ENCODE measurements around the gene CUL7.
A peak's percentile ranks its signal among the peaks of the same experiment; 100 is the strongest.

The CUL7 gene

GRCh38 chr6:43034190-43034525 lies 19.5 kb downstream of the CUL7 start:
- TF ChIP-seq FOXP2 (optimal IDR thresholded peaks at IDR 0.05; ENCODE audit: control extremely low read depth, extremely low read length, insufficient read depth): no peak
- no peak for TF ChIP-seq EZH2 (IDR thresholded peaks at IDR 0.05)
- no peak for TF ChIP-seq POLR2AphosphoS5 (IDR thresholded peaks at IDR 0.05; ENCODE audit: borderline replicate concordance, low read depth, low read length)
- H3K9me3 ChIP-seq (ENCODE audit: low read depth, low read length): no peaks in the 10 kb centered on the region
- H3K36me3 ChIP-seq (ENCODE audit: insufficient read depth, low read length): peaks cover 53% of the 10 kb centered on the region
- no peak overlapping the region for H3K4me3 ChIP-seq
- no peak for DNase-seq (ENCODE audit: low read depth, low spot score)
- H3K9ac ChIP-seq (ENCODE audit: insufficient read length): no peak overlapping the region
- H3K27ac ChIP-seq: no peak overlapping the region

- Histone ChIP-seq H3K27ac (no peak overlapping the region), H3K36me3 (ENCODE audit: insufficient read depth, low read length) (peaks cover 55% of the 10 kb centered on the region), H3K9me3 (ENCODE audit: low read depth, low read length) (no peaks in the 10 kb centered on the region), H3K4me3 (no peak overlapping the region), H3K9ac (ENCODE audit: insufficient read length) (no peak overlapping the region)
- no peak for DNase-seq (ENCODE audit: low read depth, low spot score)
- TF ChIP-seq EZH2 (IDR thresholded peaks at IDR 0.05) (no peak), FOXP2 (optimal IDR thresholded peaks at IDR 0.05; ENCODE audit: control extremely low read depth, extremely low read length, insufficient read depth) (no peak), POLR2AphosphoS5 (IDR thresholded peaks at IDR 0.05; ENCODE audit: borderline replicate concordance, low read depth, low read length) (no peak)
Measured at GRCh38 chr6:43033496-43034189, 20.0 kb downstream of the CUL7 start.

- TF ChIP-seq POLR2AphosphoS5 (IDR thresholded peaks at IDR 0.05; ENCODE audit: borderline replicate concordance, low read depth, low read length) (no peak), EZH2 (IDR thresholded peaks at IDR 0.05) (no peak)
- peaks cover 61% of the 10 kb centered on the region for H3K36me3 ChIP-seq (ENCODE audit: insufficient read depth, low read length)
Measured at GRCh38 chr6:43032326-43032725, 21.3 kb downstream of the CUL7 start.

GRCh38 chr6:43029120-43029519 lies 24.5 kb downstream of the CUL7 start:
- H3K36me3 ChIP-seq (ENCODE audit: insufficient read depth, low read length): peaks cover 79% of the 10 kb centered on the region
- no peak overlapping the region for H3K27ac ChIP-seq
- DNase-seq (ENCODE audit: low read depth, low spot score): no peak
- no peaks in the 10 kb centered on the region for H3K9me3 ChIP-seq (ENCODE audit: low read depth, low read length)
- TF ChIP-seq POLR2AphosphoS5 (IDR thresholded peaks at IDR 0.05; ENCODE audit: borderline replicate concordance, low read depth, low read length) (no peak), EZH2 (IDR thresholded peaks at IDR 0.05) (no peak), FOXP2 (optimal IDR thresholded peaks at IDR 0.05; ENCODE audit: control extremely low read depth, extremely low read length, insufficient read depth) (no peak)
- H3K9ac ChIP-seq (ENCODE audit: insufficient read length): no peak overlapping the region
- no peak overlapping the region for H3K4me3 ChIP-seq

More at GRCh38 chr6:43032326-43032725, 21.3 kb downstream of the CUL7 start:
- no peaks in the 10 kb centered on the region for H3K9me3 ChIP-seq (ENCODE audit: low read depth, low read length)
- no peak overlapping the region for H3K9ac ChIP-seq (ENCODE audit: insufficient read length)
- DNase-seq (ENCODE audit: low read depth, low spot score): no peak
- H3K4me3 ChIP-seq: no peak overlapping the region
- no peak overlapping the region for H3K27ac ChIP-seq

- no peak overlapping the region for H3K4me3 ChIP-seq
- no peak for TF ChIP-seq POLR2AphosphoS5 (IDR thresholded peaks at IDR 0.05; ENCODE audit: borderline replicate concordance, low read depth, low read length)
- TF ChIP-seq FOXP2 (optimal IDR thresholded peaks at IDR 0.05; ENCODE audit: control extremely low read depth, extremely low read length, insufficient read depth): no peak
- H3K9ac ChIP-seq (ENCODE audit: insufficient read length): no peak overlapping the region
- H3K27ac ChIP-seq: no peak overlapping the region
- DNase-seq (ENCODE audit: low read depth, low spot score): no peak
- peaks cover 68% of the 10 kb centered on the region for H3K36me3 ChIP-seq (ENCODE audit: insufficient read depth, low read length)
- no peaks in the 10 kb centered on the region for H3K9me3 ChIP-seq (ENCODE audit: low read depth, low read length)
Measured at GRCh38 chr6:43026365-43026764, 27.3 kb downstream of the CUL7 start.

- DNase-seq (ENCODE audit: low read depth, low spot score): no peak
- Histone ChIP-seq H3K4me3 (no peak overlapping the region), H3K9me3 (ENCODE audit: low read depth, low read length) (no peaks in the 10 kb centered on the region), H3K27ac (no peak overlapping the region), H3K9ac (ENCODE audit: insufficient read length) (no peak overlapping the region), H3K36me3 (ENCODE audit: insufficient read depth, low read length) (peaks cover 72% of the 10 kb centered on the region)
- TF ChIP-seq EZH2 (IDR thresholded peaks at IDR 0.05) (no peak), FOXP2 (optimal IDR thresholded peaks at IDR 0.05; ENCODE audit: control extremely low read depth, extremely low read length, insufficient read depth) (no peak), POLR2AphosphoS5 (IDR thresholded peaks at IDR 0.05; ENCODE audit: borderline replicate concordance, low read depth, low read length) (no peak)
Measured at GRCh38 chr6:43024436-43024835, 29.2 kb downstream of the CUL7 start.

- DNase-seq (ENCODE audit: low read depth, low spot score): no peak
- Histone ChIP-seq H3K27ac (peak within 1 kb of the TSS; percentile 94), H3K9me3 (ENCODE audit: low read depth, low read length) (no peaks in the 10 kb centered on the region), H3K36me3 (ENCODE audit: insufficient read depth, low read length) (peaks cover 69% of the 10 kb centered on the region), H3K4me3 (peak within 1 kb of the TSS; percentile 97), H3K9ac (ENCODE audit: insufficient read length) (peak within 1 kb of the TSS; percentile 92)
- TF ChIP-seq FOXP2 (optimal IDR thresholded peaks at IDR 0.05; ENCODE audit: control extremely low read depth, extremely low read length, insufficient read depth): no peak
- TF ChIP-seq EZH2 (IDR thresholded peaks at IDR 0.05): no peak
- peak; percentile 91 for TF ChIP-seq POLR2AphosphoS5 (IDR thresholded peaks at IDR 0.05; ENCODE audit: borderline replicate concordance, low read depth, low read length)
Measured at GRCh38 chr6:43021270-43022047, 32.2 kb downstream of the CUL7 start, which contains the start of gene RRP36. Gene RRP36 (plus strand): TSS chr6:43021623. CDS start chr6:43021655, 32 bp downstream.

GRCh38 chr6:43020847-43021246 lies 32.8 kb downstream of the CUL7 start:
- peak overlapping the region; percentile 97 for H3K4me3 ChIP-seq
- no peak for DNase-seq (ENCODE audit: low read depth, low spot score)
- peak overlapping the region; percentile 92 for H3K9ac ChIP-seq (ENCODE audit: insufficient read length)
- H3K9me3 ChIP-seq (ENCODE audit: low read depth, low read length): no peaks in the 10 kb centered on the region
- H3K36me3 ChIP-seq (ENCODE audit: insufficient read depth, low read length): peaks cover 65% of the 10 kb centered on the region
- TF ChIP-seq EZH2 (IDR thresholded peaks at IDR 0.05) (no peak), POLR2AphosphoS5 (IDR thresholded peaks at IDR 0.05; ENCODE audit: borderline replicate concordance, low read depth, low read length) (no peak), FOXP2 (optimal IDR thresholded peaks at IDR 0.05; ENCODE audit: control extremely low read depth, extremely low read length, insufficient read depth) (no peak)
- peak overlapping the region; percentile 94 for H3K27ac ChIP-seq
